WERI-Rb-1 (cell line): Measurements from ENCODE around the gene OPN1SW.

ENCODE experiments used
- DNase-seq: peaks from one replicate; pipeline ENCODE4 v3.0.0-alpha.2; 2020
- H3K27ac ChIP-seq: fragments of 250-450 bp; sonication (Bioruptor Pico); 2 replicates; pipeline ENCODE4 v1.5.1; 2020; ENCODE audit warnings: mild to moderate bottlenecking, moderate library complexity
- H3K27me3 ChIP-seq: fragments of 250-450 bp; sonication (Bioruptor Pico); 2 replicates; pipeline ENCODE4 v1.5.1; 2021; ENCODE audit warnings: mild to moderate bottlenecking, low read depth, moderate library complexity; ENCODE audit not compliant: insufficient read depth, severe bottlenecking
- H3K36me3 ChIP-seq: fragments of 250-450 bp; sonication (Bioruptor Pico); 2 replicates; pipeline ENCODE4 v1.5.1; 2020; ENCODE audit warnings: mild to moderate bottlenecking, moderate library complexity
- H3K4me3 ChIP-seq: 2 replicates; pipeline ENCODE4 v1.5.1; 2011; ENCODE audit warnings: low read depth, mild to moderate bottlenecking, control low read depth, low read length
- H3K9me3 ChIP-seq: fragments of 250-450 bp; sonication (Bioruptor Pico); 2 replicates; pipeline ENCODE4 v1.5.1; 2021; ENCODE audit warnings: mild to moderate bottlenecking, moderate library complexity; ENCODE audit not compliant: severe bottlenecking
- TF ChIP-seq, protein P1 (sequence below): IDR thresholded peaks from 2 replicates; pipeline ENCODE4 v1.5.1; 2011; ENCODE audit warnings: low read depth, mild to moderate bottlenecking, control low read depth, inconsistent platforms, low read length

The OPN1SW gene

GRCh38 chr7:128744366-128744905, 31.2 kb downstream of the OPN1SW start:
- H3K36me3 ChIP-seq, result peaks cover 23% of the 10 kb centered on the region
- no peak overlapping the region for H3K4me3 ChIP-seq
- H3K9me3 ChIP-seq, result no peaks in the 10 kb centered on the region
- H3K27ac ChIP-seq, result no peak overlapping the region
- TF ChIP-seq, protein P1, sequence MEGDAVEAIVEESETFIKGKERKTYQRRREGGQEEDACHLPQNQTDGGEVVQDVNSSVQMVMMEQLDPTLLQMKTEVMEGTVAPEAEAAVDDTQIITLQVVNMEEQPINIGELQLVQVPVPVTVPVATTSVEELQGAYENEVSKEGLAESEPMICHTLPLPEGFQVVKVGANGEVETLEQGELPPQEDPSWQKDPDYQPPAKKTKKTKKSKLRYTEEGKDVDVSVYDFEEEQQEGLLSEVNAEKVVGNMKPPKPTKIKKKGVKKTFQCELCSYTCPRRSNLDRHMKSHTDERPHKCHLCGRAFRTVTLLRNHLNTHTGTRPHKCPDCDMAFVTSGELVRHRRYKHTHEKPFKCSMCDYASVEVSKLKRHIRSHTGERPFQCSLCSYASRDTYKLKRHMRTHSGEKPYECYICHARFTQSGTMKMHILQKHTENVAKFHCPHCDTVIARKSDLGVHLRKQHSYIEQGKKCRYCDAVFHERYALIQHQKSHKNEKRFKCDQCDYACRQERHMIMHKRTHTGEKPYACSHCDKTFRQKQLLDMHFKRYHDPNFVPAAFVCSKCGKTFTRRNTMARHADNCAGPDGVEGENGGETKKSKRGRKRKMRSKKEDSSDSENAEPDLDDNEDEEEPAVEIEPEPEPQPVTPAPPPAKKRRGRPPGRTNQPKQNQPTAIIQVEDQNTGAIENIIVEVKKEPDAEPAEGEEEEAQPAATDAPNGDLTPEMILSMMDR, result no peak
- H3K27me3 ChIP-seq, result no peaks in the 10 kb centered on the region
- DNase-seq, result no peak

DNA sequence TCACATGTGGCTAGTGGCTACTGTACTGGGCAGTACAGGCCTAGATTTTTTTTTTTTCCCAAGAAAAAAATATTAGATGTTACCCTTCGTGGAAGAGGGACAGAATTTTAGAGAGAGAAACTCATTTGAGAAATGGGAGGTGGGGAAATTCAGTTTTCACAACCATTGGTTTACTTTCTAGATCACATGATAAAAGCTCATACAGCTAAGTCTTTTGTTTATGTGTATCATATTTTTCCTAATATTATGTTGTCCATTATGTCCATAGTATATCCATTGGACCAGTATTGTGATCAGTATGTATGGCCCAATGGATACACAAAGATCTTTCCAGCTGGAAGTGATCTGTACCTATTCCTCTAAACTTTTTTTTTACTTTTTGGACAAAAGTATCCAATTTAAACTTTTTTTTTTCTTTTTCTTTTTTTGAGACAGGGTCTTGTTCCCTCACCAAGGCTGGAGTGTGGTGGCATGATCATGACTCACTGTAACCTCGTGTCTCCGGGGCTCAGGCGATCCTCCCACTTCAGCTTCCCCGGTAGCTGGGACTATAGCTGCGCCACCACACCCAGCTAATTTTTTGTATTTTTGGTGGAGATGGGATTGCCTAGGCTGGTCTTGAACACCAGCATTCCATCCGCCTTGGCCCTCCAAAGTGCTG, 32.4 kb downstream of the OPN1SW start:
- TF ChIP-seq, protein P1, result no peak
- no peaks in the 10 kb centered on the region for H3K27me3 ChIP-seq
- H3K9me3 ChIP-seq, result no peaks in the 10 kb centered on the region
- no peak overlapping the region for H3K4me3 ChIP-seq
- H3K27ac ChIP-seq, result no peak overlapping the region
- DNase-seq, result no peak
- H3K36me3 ChIP-seq, result peaks cover 13% of the 10 kb centered on the region

- TF ChIP-seq, protein P1, result no peak
- no peak for DNase-seq
- no peaks in the 10 kb centered on the region for H3K27me3 ChIP-seq
- H3K27ac ChIP-seq, result no peak overlapping the region
- no peak overlapping the region for H3K4me3 ChIP-seq
- peaks cover 7% of the 10 kb centered on the region for H3K36me3 ChIP-seq
- H3K9me3 ChIP-seq, result no peaks in the 10 kb centered on the region
Observed at GRCh38 chr7:128742206-128742605, 33.4 kb downstream of the OPN1SW start.

- H3K36me3 ChIP-seq, result peaks cover 7% of the 10 kb centered on the region
- DNase-seq, result no peak
Observed at GRCh38 chr7:128741491-128741890, 34.1 kb downstream of the OPN1SW start.

DNA sequence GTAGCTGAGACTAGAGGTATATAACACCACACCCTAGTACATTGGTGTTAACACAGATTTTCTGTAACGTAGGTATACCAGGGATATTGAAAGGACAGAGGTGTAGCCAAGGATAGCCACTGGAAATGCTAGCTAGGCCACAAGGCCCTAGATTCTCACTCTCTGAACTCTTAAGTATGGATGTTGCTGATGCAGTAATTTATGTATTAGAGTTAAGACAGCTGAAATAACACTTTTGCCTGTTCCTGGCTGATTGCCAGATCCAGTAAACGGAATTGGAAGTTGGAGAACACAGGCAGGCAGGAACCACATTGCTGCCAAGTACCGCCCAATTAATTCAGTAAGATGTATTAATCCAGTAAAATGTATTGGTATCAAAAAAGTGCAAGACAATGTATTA, 34.6 kb downstream of the OPN1SW start:
- TF ChIP-seq, protein P1, result no peak
- Histone ChIP-seq H3K9me3 (no peaks in the 10 kb centered on the region), H3K4me3 (no peak overlapping the region), H3K27ac (no peak overlapping the region), H3K36me3 (peaks cover 7% of the 10 kb centered on the region), H3K27me3 (no peaks in the 10 kb centered on the region)
- DNase-seq, result no peak

More at GRCh38 chr7:128741491-128741890, 34.1 kb downstream of the OPN1SW start:
- H3K9me3 ChIP-seq, result no peaks in the 10 kb centered on the region
- no peak overlapping the region for H3K4me3 ChIP-seq
- no peaks in the 10 kb centered on the region for H3K27me3 ChIP-seq
- TF ChIP-seq, protein P1, result no peak
- H3K27ac ChIP-seq, result no peak overlapping the region
